Middle frontal gyrus (tissue), 1 donor: Measurements from ENCODE around the gene MRPL50.

Experiments used
- DNase-seq: peaks from one replicate; pipeline ENCODE4 v3.0.0-alpha.2; 2015; ENCODE audit warnings: low spot score; ENCODE audit errors: extremely low spot score

Gene MRPL50

DNA sequence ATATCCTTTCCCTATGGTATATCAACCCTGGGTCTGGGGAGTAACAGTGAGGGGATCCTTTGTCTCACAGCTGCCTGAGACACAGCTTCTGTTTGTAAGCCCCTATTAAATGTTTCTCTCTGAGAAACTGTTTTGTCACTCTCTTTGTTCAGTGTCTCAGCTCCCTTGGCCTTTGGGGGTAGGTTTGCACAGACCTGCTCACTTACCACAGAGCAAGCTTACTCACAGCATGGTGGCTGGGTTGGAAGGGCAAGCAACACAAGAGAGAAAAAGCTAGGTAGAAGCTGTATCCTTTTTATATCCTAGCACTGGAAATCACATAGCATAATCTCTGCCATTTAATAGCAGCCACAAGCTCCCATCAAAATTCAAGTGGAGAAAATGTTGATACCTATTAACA lies 18.1 kb downstream of the MRPL50 start:
- DNase-seq: no peak

DNA sequence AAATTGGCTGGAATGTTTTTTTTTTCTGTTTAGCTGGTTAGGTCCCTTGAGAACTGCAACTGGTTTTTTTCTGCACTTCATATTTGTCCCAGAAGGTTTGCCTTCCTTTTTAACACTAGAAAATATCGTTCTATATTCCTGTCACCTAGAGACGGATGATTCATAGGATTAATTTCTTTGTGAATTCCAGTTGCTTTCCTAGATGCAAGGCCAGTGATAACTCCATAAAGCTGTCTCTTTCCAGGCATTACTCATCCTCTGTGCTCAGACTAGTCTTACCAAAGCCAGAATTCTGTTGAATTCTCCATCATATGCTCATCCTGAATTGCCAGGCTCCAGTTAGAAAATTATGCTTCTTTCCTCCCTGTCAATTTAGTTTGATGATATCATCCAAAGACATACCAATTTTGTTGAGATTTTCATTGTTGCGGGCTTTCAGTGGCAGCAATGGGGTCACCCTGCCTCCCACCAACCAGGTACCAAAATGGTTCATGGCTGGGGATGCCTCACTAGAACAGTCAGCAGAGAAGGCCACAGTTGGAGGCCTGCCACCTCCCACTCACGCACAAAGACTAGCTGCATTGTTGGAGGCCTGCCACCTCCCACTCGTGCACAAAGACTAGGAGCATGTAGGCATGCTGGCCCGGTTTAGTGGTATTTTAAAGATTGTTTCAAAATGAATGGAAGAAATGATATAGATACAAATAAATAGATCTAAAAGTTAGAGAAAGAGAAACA lies 22.1 kb downstream of the MRPL50 start:
- DNase-seq: peak; percentile 62

- no peak for DNase-seq
Measured at GRCh38 chr9:101375546-101375945, 22.9 kb downstream of the MRPL50 start.

DNA sequence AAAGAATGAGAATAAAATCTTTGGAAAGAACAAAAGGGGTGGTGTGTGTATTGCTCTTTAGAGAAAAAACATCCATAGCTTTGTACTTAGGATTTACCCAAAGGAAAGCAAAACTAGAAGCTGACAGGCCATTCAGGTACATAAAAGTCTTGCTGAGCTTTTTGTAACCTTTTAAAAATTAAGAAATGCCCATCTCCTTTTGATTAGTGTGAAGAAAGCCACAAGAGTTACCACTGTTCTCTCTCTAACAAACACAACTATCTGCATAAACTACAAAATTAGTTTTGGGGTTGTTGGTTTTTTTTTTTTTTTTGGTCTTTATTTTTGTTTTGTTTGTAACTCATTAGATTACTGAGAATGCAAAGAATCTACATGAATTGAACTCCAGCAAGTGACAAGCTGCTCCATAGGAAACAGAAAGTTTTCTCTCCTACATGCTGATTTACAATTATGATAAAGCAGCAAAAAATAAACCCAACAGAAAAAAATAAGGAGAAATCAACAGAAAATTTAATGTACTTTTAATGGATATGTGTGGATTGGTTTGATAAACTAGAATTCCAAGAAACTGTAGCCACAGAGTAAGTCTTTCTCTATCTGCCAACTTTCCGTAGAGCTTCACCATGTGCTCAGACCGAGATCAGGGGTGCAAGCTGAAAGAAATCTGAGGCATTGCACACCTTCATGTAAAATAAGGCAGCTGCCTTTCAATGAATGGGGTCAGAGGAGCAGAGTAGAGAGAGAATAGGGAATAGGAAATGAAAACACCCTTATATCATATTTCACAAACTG lies 25.9 kb downstream of the MRPL50 start:
- DNase-seq: no peak

DNA sequence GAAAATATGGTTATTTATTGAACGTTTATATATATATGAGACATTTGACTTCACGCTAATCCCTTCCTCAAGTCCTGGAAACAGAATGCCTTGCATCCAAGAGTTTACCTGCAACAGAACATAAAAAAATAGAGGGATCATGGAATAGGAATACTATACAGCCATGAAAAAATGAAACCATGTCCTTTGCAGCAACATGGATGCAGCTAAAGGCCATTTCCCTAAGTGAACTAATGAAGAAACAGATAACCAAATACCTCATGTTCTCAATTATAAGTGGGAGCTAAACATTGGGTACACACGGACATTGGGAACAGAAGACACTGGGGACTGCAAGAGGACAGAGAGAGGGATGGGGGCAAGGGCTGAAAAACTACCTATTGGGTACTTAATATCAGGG lies 26.6 kb downstream of the MRPL50 start:
- no peak for DNase-seq

- DNase-seq: no peak
Measured at GRCh38 chr9:101369884-101370531, 28.4 kb downstream of the MRPL50 start.

GRCh38 chr9:101369286-101369685 lies 29.1 kb downstream of the MRPL50 start:
- no peak for DNase-seq

DNA sequence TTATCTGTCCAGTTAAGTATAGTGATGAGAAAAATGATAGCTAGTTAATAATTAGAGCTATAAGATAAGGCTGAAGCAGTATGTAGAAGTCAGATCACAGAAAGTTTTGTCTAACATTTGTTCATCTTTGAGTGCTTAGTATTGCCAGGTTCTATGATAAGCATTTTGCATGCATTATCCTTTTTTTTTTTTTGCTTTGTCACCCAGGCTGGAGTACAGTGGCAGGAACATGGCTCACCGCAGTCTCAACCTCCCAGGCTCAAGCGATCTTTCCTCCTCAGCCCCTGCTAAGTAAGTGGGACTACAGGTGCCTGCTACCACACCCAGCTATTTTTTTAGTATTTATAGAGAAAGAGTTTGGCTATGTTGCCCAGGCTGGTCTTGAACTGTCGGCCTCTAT lies 31.1 kb downstream of the MRPL50 start:
- DNase-seq: no peak

DNA sequence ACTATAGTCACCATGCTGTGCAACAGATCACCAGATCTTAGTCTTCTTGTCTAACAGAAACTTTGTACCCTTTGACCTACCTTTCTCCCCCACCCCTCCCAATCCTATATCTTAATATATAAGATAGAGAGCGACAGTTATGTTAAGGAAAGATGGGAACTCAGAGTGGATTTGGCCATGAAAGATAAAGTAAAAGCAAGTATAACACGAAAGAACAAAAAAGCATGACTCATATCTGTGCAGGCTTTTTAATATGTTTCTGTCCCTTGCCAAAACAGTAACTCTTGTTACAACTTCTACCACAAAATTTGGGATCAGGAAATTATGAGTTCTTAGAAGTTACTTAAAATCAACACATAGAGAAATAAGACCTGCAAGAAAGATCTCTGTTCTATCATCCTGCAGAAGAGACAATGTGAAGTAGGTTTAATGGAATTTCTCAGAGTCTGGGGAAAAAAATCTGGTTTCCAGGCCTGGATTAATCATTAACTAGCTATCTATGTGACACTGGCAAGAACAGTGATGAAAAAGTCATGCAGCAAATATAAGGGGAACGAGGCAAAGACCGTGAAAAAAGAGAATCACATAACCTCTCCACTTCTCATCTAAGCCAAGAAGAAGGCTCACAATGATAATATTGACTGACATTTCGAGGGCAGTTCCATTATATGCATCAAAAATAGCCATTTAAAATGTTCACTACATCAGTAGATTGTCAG lies 32.2 kb downstream of the MRPL50 start:
- DNase-seq: no peak

DNA sequence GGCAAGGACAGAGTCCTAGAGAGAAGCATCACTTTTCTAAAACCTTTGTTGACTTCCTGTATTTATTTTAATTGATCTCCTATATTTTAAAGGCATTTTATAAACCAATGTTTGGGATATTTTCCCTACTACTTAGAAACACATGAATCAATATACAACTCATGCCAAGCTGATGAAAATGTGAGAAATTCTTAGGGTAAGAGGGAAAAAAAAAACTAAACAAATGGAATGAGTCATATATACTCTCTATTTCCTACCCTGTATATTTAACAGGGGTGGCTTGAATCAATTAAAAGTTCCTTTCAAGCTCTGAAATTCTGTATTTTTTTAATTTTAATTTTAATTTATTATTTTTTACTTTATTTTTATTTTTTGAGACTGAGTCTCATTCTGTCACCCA lies 33.2 kb downstream of the MRPL50 start:
- DNase-seq: no peak

- DNase-seq: no peak
Measured at GRCh38 chr9:101362450-101362849, 36.0 kb downstream of the MRPL50 start.

DNA sequence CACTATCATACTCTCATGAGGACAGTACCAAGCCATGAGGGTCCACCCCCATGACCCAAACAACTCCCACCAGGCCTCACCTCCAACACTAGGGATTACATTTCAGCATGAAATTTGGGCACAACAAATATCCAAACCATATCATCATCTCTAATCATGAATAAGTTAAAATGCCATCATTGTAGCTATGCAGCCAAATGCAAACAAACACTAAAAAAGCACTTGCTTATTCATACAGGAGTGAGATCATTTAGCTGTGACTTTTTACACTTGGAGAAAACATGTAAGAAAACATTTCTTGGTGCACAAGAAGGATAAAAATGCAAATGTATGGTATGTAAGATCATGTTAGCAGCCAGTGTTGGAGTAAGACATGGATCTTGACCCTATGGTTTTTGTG lies 37.8 kb downstream of the MRPL50 start:
- no peak for DNase-seq

DNA sequence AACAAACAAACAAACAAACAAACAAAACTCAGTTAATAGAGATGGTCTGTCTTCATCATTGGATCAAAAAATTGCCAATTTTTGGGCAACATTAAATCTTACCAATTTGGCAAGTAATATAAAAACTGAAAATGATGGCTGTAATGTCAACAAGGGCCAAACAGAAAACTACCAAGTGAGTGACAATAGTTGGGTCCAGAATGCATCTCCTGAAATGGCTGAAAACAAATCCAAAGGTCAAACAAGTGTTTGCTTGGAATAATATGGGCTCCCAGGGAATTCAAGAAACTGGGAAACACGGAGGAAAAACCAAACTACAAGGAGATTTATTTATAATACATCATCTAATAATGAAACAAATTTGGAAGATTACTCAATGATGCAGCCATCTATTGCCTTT lies 38.7 kb downstream of the MRPL50 start:
- no peak for DNase-seq

DNA sequence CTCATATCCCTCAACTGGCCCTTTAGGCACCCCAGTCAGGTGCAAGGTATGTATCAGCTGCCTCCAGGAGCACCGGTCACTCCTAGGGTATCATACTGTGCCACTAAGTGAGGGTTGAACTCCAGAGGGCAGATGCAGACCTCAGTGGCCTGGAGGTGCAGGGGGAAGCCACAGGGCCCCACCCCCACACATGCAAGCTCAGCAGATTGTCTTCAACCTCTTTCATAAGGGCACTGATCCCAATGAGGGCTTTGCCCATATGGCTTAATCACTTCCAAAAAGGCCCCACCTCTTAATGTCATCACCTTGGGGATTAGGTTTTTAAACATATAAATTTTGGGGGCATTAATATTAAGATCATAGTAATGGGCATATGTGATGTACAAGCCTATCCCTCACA lies 41.8 kb downstream of the MRPL50 start:
- DNase-seq: no peak

GRCh38 chr9:101354765-101355708 lies 43.4 kb downstream of the MRPL50 start:
- DNase-seq: no peak

DNA sequence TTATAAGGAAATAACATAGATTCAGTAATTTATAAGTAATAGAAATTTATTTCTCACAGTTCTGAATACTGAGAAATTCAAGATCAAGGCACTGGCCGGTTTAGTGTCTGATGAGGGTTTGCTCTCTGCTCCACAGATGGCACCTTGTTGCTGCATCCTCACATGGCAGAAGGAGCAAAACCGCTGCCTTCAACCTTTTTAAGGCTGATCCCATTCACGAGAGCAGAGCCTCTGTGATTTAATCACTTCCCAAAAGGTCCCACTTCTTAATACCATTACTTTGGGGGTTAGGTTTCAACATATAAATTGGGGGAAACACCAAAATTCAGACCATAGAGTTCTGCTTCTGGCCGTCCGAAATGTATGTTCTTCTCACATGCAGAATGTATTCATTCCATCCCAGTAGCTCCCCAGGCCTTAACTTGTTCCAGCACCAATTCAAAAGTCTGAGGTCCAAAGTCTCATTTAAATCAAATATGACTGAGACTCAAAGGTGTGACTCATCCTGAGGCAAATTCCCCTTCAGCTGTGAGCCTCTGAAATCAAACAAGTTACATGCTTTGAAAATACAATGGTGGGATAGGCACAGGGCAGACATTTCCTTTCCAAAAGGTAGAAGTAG lies 44.2 kb downstream of the MRPL50 start:
- no peak for DNase-seq

DNA sequence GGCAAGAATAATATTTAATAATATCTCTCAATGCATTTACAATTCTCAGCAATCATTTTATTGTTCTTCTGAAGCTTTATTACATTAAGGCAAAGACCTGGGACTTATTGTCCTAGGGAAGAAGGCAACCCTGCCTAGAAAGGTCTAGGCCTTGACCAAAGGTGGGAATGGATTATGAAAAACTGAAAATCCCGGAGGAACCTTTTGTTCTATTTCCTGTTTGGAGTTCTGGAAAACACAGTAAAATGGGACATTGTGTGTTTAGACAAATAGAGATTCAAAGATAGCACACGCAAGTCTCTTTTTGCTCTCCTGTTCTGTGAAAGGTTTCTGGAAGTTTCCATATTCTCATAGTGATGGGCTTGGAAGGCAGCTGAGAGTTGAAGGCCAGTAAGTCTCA lies 44.7 kb downstream of the MRPL50 start:
- no peak for DNase-seq

GRCh38 chr9:101352892-101353463 lies 45.4 kb downstream of the MRPL50 start:
- DNase-seq: no peak

DNA sequence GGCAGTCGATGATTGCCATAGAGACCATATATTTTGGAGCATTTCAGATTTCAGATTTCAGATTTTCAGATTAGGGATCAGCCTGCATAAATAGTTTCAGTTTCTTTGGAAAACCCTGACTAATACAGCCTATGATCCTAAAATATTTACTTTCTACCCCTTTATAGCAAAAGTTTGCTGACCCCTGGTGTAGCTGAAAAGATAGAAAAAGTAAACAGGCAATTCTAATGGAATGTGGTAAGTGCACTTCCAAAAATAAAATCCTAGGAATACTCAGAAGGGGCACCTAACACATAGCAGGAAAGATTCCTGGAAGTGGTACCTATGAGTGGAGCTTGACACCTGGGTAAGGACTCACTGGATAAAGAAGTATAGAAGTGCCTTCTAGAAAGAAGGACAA lies 48.1 kb downstream of the MRPL50 start:
- DNase-seq: no peak

GRCh38 chr9:101342595-101342994 lies 55.8 kb downstream of the MRPL50 start:
- DNase-seq: no peak
